ENCODE results near the gene KDM2A. TPM values are rescaled to one million over a fixed set of nuclear protein-coding genes. Genes with fewer than 3 reads are reported as not detected.
A peak's percentile ranks its signal among the peaks of the same experiment; 100 is the strongest.

The KDM2A gene
- total and polyA plus RNA-seq, 2 of the 13 experiments (the other 11 are each of a cell fraction or from before 2014, with no cell fraction given): 31.3 to 31.4 TPM

DNA sequence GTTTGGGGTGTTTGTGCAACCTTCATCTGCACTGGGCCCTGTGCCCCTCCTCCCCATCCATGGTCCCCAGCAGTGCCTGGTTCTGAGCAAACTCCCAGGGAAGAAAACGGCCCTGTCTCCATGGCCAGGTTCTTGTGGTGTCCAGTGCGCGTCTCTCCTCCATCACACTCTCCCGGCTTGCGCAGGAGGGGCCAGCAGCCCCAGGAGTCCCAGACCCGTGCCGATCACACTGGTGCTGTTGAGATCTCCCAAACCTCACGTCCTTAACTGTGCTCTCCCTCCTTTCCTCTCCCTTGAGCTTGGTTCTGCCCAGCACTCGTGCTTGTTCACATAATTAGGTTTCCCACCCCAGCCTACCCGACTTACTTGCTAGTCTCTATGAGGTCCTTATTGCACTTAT lies 136.3 kb downstream of the KDM2A start:
- no peak overlapping the region for H3K9ac ChIP-seq (ENCODE audit: insufficient read depth, low read depth, low read length)
- ChIA-PET CTCF (ENCODE audit: low intra/inter-chr PET ratio, low total read pairs) (no interaction called here), POLR2A (interaction anchor here (1.1 to 1.9 kb wide), 2 partner anchors 16 to 48 kb away, joined by 4 to 5 read pairs; partner anchors contain the start of gene SSH3)
- no peak overlapping the region for H2AFZ ChIP-seq (ENCODE audit: low read length)
- no peak for FAIRE-seq
- no peaks in the 10 kb centered on the region for H3K9me3 ChIP-seq (ENCODE audit: low read length)
- no peaks in the 10 kb centered on the region for H3K27me3 ChIP-seq (ENCODE audit: control insufficient read depth in 1 of 2, insufficient read depth in 2 of 2, low read length in 2 of 2)
- no peak overlapping the region for H3K4me2 ChIP-seq (ENCODE audit: low read depth, low read length)
- peaks cover 43 to 57% of the 10 kb centered on the region in 2 experiments for H3K36me3 ChIP-seq (replicated peaks in 1 of 2; ENCODE audit: control insufficient read depth in 1 of 2, insufficient read depth in 2 of 2, low read length in 2 of 2)
- peaks cover 76% of the 10 kb centered on the region for H3K4me1 ChIP-seq (ENCODE audit: insufficient read depth, low read length)
- ATAC-seq: no peak
- H3K4me3 ChIP-seq (replicated peaks in 1 of 3; ENCODE audit: insufficient read depth in 1 of 3, low read depth in 2 of 3, low read length in 3 of 3): no peak overlapping the region
- no peaks in the 10 kb centered on the region for H4K20me1 ChIP-seq (ENCODE audit: insufficient read depth, low read length)
- no TSS peak for BruUV-seq (replicated peaks)
- in situ Hi-C loops (cut with HindIII; ENCODE audit: extremely low pct_ligation_motif_present, low pct_unique_long_range_greater_than_20kb): no loop called here
- peak overlapping the region; percentile 62 for H3K27ac ChIP-seq (ENCODE audit: extremely low read length, insufficient read depth, low read length)
- TF ChIP-seq AGO2 (optimal IDR thresholded peaks at IDR 0.05; ENCODE audit: low read depth, low read length) (peak; percentile 14), HDAC6 (IDR thresholded peaks at IDR 0.05; ENCODE audit: low read depth, low read length) (no peak), ZNF616 (CRISPR knock-in tag; IDR thresholded peaks at IDR 0.05; ENCODE audit: low read depth) (no peak)
- DNase-seq (ENCODE audit: low spot score): no peak
- intact Hi-C loops (cut with micrococcal nuclease; ENCODE audit: unreplicated experiment): no loop called here
- peaks cover 2% of the 10 kb centered on the region for H3K79me2 ChIP-seq (ENCODE audit: insufficient read depth, low read length)
- 95% methylated on average over 9 of the region's 10 CpGs for WGBS (ENCODE audit: low lambda C conversion rate)

- Histone ChIP-seq H2AFZ (ENCODE audit: low read length) (no peak overlapping the region), H4K20me1 (ENCODE audit: insufficient read depth, low read length) (no peaks in the 10 kb centered on the region), H3K4me1 (ENCODE audit: insufficient read depth, low read length) (peaks cover 81% of the 10 kb centered on the region), H3K79me2 (ENCODE audit: insufficient read depth, low read length) (peaks cover 2% of the 10 kb centered on the region), H3K9ac (ENCODE audit: insufficient read depth, low read depth, low read length) (no peak overlapping the region), H3K27me3 (ENCODE audit: control insufficient read depth in 1 of 2, insufficient read depth in 2 of 2, low read length in 2 of 2) (no peaks in the 10 kb centered on the region), H3K27ac (ENCODE audit: extremely low read length, insufficient read depth, low read length) (peak overlapping the region; percentile 62), H3K4me3 (replicated peaks in 1 of 3; ENCODE audit: insufficient read depth in 1 of 3, low read depth in 2 of 3, low read length in 3 of 3) (no peak overlapping the region), H3K36me3 (replicated peaks in 1 of 2; ENCODE audit: control insufficient read depth in 1 of 2, insufficient read depth in 2 of 2, low read length in 2 of 2) (peaks cover 39 to 52% of the 10 kb centered on the region in 2 experiments), H3K9me3 (ENCODE audit: low read length) (no peaks in the 10 kb centered on the region), H3K4me2 (ENCODE audit: low read depth, low read length) (no peak overlapping the region)
- FAIRE-seq (no peak), DNase-seq (ENCODE audit: low spot score) (no peak), ATAC-seq (peak; percentile 10)
- WGBS (ENCODE audit: low lambda C conversion rate): 90% methylated on average over 8 of the region's 8 CpGs
- ChIA-PET CTCF (ENCODE audit: low intra/inter-chr PET ratio, low total read pairs) (no interaction called here), POLR2A (interaction anchor here (1.1 to 1.9 kb wide), 2 partner anchors 16 to 47 kb away, joined by 4 to 5 read pairs; partner anchors contain the start of gene SSH3)
- intact Hi-C loops (cut with micrococcal nuclease; ENCODE audit: unreplicated experiment): no loop called here
- BruUV-seq (replicated peaks): no TSS peak
- in situ Hi-C loops (cut with HindIII; ENCODE audit: extremely low pct_ligation_motif_present, low pct_unique_long_range_greater_than_20kb): no loop called here
- TF ChIP-seq ZNF788 (CRISPR knock-in tag; IDR thresholded peaks at IDR 0.05; ENCODE audit: borderline replicate concordance): no peak
- no peak for TF ChIP-seq RXRA (CRISPR knock-in tag; IDR thresholded peaks at IDR 0.05)
- TF ChIP-seq ZNF362 (CRISPR knock-in tag; IDR thresholded peaks at IDR 0.05; ENCODE audit: borderline replicate concordance): no peak
- TF ChIP-seq KLF6 (CRISPR knock-in tag; IDR thresholded peaks at IDR 0.05): no peak
- peak in 1 of 2 experiments; percentile 11; a peak in 1 of 4 replicates for TF ChIP-seq POLR2A (IDR thresholded peaks at IDR 0.05; ENCODE audit: insufficient read depth in 1 of 2, low read depth in 2 of 2, low read length in 2 of 2)
- TF ChIP-seq ZNF703 (CRISPR knock-in tag; IDR thresholded peaks at IDR 0.05; ENCODE audit: borderline replicate concordance): no peak
- TF ChIP-seq ZNF274 (CRISPR knock-in tag; IDR thresholded peaks at IDR 0.05): no peak
- TF ChIP-seq JUNB (CRISPR knock-in tag; IDR thresholded peaks at IDR 0.05; ENCODE audit: borderline replicate concordance): no peak
- TF ChIP-seq, protein P1, sequence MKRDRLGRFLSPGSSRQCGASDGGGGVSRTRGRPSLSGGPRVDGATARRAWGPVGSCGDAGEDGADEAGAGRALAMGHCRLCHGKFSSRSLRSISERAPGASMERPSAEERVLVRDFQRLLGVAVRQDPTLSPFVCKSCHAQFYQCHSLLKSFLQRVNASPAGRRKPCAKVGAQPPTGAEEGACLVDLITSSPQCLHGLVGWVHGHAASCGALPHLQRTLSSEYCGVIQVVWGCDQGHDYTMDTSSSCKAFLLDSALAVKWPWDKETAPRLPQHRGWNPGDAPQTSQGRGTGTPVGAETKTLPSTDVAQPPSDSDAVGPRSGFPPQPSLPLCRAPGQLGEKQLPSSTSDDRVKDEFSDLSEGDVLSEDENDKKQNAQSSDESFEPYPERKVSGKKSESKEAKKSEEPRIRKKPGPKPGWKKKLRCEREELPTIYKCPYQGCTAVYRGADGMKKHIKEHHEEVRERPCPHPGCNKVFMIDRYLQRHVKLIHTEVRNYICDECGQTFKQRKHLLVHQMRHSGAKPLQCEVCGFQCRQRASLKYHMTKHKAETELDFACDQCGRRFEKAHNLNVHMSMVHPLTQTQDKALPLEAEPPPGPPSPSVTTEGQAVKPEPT (CRISPR knock-in tag; IDR thresholded peaks at IDR 0.05; ENCODE audit: low read depth): no peak
- TF ChIP-seq GTF2F1 (IDR thresholded peaks at IDR 0.05; ENCODE audit: low read length): no peak
- no peak for TF ChIP-seq ZNF589 (CRISPR knock-in tag; conservative IDR thresholded peaks at IDR 0.05)
- TF ChIP-seq TBL1XR1 (IDR thresholded peaks at IDR 0.05; ENCODE audit: borderline replicate concordance, low read length, partially characterized antibody): no peak
- no peak for TF ChIP-seq NCOA2 (CRISPR knock-in tag; IDR thresholded peaks at IDR 0.05)
Observed at GRCh38 chr11:67255864-67256263, 136.8 kb downstream of the KDM2A start.
